Suprapubic skin (tissue), 4 donors: ENCODE data around the gene ISYNA1.

Experiments used
- POLR2A ChIP-seq, 2 donors: fragments of 450-650 bp; IDR thresholded peaks; one replicate each; pipeline ENCODE4 v1.6.1; 2017; ENCODE audit warnings: antibody characterized with exemption in 2 of 2, mild to moderate bottlenecking in 2 of 2, moderate library complexity in 2 of 2
- POLR2AphosphoS5 ChIP-seq, 3 donors: sonication (generic); formaldehyde crosslinking; IDR thresholded peaks; one replicate each; pipeline ENCODE4 v1.6.1; 2017; ENCODE audit warnings: antibody characterized with exemption in 3 of 3
- TF ChIP-seq, protein P1 (sequence below), 2 donors: fragments of 200-600 bp in 1 of 2; fragments of 450-650 bp in 1 of 2; sonication (generic) in 1 of 2; IDR thresholded peaks; one replicate each; pipeline ENCODE4 v1.5.1; 2016 to 2019; ENCODE audit warnings: antibody characterized with exemption in 2 of 2, mild to moderate bottlenecking in 1 of 2, moderate library complexity in 1 of 2

DNA sequence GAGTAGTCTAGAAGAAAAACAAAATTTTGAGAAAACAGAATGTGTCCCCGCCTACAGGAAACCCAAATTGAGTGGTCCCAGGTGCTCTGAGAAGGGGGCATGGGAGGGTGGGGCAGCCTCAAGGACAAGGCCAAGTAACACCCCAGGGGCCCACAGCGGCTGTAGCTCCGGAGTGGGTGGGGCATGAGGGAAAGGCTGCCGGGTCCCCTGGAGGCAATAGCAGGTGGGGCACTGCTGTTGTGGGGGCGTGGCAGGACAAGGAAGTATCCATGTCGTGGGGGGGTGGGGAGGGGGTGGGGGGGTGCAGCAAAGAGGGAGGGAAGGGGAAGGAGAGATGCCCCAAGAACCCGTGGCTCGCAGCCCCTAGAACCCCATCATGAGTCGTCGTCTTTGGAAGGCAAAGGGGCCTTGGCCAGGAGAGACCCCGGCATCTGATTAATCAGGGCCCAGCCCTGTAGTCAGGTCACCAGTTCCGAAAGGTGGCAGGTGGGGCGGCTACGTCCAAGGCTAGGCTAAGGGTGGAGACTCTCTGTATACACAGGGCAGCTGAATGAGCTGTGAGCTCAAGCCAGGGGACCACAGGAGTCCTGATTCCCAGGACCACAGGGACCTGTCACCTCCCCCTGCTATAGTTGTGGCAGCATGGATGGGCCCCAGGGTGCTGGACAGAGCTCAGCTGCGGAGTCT, 7.5 kb upstream of the ISYNA1 start:
- TF ChIP-seq POLR2AphosphoS5 (IDR thresholded peaks at IDR 0.05) (no peak), POLR2A (IDR thresholded peaks at IDR 0.05) (no peak)
- TF ChIP-seq, protein P1, sequence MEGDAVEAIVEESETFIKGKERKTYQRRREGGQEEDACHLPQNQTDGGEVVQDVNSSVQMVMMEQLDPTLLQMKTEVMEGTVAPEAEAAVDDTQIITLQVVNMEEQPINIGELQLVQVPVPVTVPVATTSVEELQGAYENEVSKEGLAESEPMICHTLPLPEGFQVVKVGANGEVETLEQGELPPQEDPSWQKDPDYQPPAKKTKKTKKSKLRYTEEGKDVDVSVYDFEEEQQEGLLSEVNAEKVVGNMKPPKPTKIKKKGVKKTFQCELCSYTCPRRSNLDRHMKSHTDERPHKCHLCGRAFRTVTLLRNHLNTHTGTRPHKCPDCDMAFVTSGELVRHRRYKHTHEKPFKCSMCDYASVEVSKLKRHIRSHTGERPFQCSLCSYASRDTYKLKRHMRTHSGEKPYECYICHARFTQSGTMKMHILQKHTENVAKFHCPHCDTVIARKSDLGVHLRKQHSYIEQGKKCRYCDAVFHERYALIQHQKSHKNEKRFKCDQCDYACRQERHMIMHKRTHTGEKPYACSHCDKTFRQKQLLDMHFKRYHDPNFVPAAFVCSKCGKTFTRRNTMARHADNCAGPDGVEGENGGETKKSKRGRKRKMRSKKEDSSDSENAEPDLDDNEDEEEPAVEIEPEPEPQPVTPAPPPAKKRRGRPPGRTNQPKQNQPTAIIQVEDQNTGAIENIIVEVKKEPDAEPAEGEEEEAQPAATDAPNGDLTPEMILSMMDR (IDR thresholded peaks at IDR 0.05), result no peak
